Suprapubic skin (tissue), 3 donors: Measurements from ENCODE around the gene HSPB9.

Source experiments
- EP300 ChIP-seq: sonication (generic); formaldehyde crosslinking; IDR thresholded peaks from one replicate; pipeline ENCODE4 v1.6.1; 2017; ENCODE audit warnings: antibody characterized with exemption
- POLR2A ChIP-seq, 2 donors: fragments of 450-650 bp; IDR thresholded peaks; one replicate each; pipeline ENCODE4 v1.6.1; 2017; ENCODE audit warnings: antibody characterized with exemption in 2 of 2, mild to moderate bottlenecking in 2 of 2, moderate library complexity in 2 of 2
- TF ChIP-seq, protein P1 (sequence below), 2 donors: fragments of 200-600 bp in 1 of 2; fragments of 450-650 bp in 1 of 2; sonication (generic) in 1 of 2; IDR thresholded peaks; one replicate each; pipeline ENCODE4 v1.5.1; 2016 to 2019; ENCODE audit warnings: antibody characterized with exemption in 2 of 2, mild to moderate bottlenecking in 1 of 2, moderate library complexity in 1 of 2

DNA sequence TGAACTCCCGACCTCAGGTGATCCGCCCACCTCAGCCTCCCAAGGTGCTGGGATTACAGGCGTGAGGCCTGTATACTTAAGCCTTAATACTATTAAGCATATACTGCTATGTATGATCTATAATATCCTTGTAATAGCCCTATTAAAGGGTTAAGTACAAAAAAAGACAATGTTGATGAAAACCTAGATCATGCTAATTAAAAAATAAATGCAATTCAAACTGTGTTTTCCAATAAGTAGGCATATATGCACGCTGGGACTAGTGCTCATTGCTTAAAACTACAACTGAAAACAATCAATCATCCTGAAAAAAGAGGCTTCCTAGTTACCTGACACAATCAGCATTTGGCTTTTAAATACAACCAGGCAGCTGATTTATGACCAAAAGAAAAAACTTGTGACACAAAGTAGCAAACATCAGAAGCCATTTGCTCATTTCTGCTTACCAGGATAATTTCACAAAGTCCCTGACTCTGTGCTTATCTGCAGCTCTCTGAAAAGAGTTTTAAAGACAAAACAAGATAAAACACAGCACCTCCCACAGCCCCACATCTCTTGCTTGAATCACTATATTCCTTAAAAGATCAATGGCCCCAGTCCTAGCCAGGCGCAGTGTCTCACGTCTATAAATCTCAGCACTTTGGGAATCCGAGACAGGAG is 35.4 kb upstream of the HSPB9 start:
- TF ChIP-seq, protein P1, sequence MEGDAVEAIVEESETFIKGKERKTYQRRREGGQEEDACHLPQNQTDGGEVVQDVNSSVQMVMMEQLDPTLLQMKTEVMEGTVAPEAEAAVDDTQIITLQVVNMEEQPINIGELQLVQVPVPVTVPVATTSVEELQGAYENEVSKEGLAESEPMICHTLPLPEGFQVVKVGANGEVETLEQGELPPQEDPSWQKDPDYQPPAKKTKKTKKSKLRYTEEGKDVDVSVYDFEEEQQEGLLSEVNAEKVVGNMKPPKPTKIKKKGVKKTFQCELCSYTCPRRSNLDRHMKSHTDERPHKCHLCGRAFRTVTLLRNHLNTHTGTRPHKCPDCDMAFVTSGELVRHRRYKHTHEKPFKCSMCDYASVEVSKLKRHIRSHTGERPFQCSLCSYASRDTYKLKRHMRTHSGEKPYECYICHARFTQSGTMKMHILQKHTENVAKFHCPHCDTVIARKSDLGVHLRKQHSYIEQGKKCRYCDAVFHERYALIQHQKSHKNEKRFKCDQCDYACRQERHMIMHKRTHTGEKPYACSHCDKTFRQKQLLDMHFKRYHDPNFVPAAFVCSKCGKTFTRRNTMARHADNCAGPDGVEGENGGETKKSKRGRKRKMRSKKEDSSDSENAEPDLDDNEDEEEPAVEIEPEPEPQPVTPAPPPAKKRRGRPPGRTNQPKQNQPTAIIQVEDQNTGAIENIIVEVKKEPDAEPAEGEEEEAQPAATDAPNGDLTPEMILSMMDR (IDR thresholded peaks at IDR 0.05) = no peak
- TF ChIP-seq EP300 (no peak), POLR2A (IDR thresholded peaks at IDR 0.05) (no peak)
